ENCODE measurements around the gene CNST. TPM values are rescaled to one million over a fixed set of nuclear protein-coding genes. Genes with fewer than 3 reads are reported as not detected.

The CNST gene
- total and polyA plus RNA-seq, 2 of the 13 experiments (the other 11 are each of a cell fraction or from before 2014, with no cell fraction given): 6.3 to 12.4 TPM

DNA sequence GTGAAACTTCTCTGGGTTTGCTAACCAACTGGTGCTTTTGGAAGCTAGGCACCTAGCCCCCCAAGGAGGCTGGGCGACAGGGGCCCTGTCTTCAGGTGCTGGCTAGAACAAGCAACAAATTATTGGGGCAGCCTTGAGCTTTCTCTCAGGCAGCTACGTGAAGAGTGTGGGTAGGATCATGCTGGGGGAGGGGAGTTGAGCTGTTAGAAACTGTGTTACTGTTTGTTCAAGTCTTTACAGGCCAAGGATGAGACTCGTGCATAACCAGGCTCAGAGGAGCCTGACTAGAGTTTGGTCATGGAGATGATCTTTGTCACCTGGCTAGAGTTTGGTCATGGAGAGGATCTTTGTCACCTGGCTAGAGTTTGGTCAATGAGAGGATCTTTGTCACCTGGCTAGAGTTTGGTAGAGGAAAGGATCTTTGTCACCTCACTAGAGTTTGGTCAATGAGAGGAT, 145.3 kb downstream of the CNST start (continued):
- TF ChIP-seq SMAD1 (CRISPR knock-in tag; IDR thresholded peaks at IDR 0.05; ENCODE audit: borderline replicate concordance, low read depth) (no peak), ISX (CRISPR knock-in tag; conservative IDR thresholded peaks at IDR 0.05) (no peak), ZBTB7A (CRISPR knock-in tag; IDR thresholded peaks at IDR 0.05) (no peak), ARNTL (CRISPR knock-in tag; IDR thresholded peaks at IDR 0.05) (0 out of 2 replicates have a peak, but pooled peaks have one; percentile 33), ZNF343 (CRISPR knock-in tag; IDR thresholded peaks at IDR 0.05) (no peak), STAT5B (CRISPR knock-in tag; IDR thresholded peaks at IDR 0.05) (no peak), NAIF1 (CRISPR knock-in tag; IDR thresholded peaks at IDR 0.05; ENCODE audit: borderline replicate concordance) (no peak), ZNF768 (CRISPR knock-in tag; IDR thresholded peaks at IDR 0.05) (no peak), HNRNPUL1 (IDR thresholded peaks at IDR 0.05; ENCODE audit: low read depth, low read length) (no peak), ZNF883 (CRISPR knock-in tag; IDR thresholded peaks at IDR 0.05; ENCODE audit: not compliant biosample characterization) (no peak), MIXL1 (CRISPR knock-in tag; IDR thresholded peaks at IDR 0.05) (peak; percentile 40; the same call in 1 of the 2 replicates)
- TF ChIP-seq, protein P1, sequence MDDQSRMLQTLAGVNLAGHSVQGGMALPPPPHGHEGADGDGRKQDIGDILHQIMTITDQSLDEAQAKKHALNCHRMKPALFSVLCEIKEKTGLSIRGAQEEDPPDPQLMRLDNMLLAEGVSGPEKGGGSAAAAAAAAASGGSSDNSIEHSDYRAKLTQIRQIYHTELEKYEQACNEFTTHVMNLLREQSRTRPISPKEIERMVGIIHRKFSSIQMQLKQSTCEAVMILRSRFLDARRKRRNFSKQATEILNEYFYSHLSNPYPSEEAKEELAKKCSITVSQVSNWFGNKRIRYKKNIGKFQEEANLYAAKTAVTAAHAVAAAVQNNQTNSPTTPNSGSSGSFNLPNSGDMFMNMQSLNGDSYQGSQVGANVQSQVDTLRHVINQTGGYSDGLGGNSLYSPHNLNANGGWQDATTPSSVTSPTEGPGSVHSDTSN (CRISPR knock-in tag; IDR thresholded peaks at IDR 0.05; ENCODE audit: borderline replicate concordance): no peak
- TF ChIP-seq, protein P2, sequence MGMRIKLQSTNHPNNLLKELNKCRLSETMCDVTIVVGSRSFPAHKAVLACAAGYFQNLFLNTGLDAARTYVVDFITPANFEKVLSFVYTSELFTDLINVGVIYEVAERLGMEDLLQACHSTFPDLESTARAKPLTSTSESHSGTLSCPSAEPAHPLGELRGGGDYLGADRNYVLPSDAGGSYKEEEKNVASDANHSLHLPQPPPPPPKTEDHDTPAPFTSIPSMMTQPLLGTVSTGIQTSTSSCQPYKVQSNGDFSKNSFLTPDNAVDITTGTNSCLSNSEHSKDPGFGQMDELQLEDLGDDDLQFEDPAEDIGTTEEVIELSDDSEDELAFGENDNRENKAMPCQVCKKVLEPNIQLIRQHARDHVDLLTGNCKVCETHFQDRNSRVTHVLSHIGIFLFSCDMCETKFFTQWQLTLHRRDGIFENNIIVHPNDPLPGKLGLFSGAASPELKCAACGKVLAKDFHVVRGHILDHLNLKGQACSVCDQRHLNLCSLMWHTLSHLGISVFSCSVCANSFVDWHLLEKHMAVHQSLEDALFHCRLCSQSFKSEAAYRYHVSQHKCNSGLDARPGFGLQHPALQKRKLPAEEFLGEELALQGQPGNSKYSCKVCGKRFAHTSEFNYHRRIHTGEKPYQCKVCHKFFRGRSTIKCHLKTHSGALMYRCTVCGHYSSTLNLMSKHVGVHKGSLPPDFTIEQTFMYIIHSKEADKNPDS (CRISPR knock-in tag; IDR thresholded peaks at IDR 0.05): no peak
- TF ChIP-seq, protein P3, sequence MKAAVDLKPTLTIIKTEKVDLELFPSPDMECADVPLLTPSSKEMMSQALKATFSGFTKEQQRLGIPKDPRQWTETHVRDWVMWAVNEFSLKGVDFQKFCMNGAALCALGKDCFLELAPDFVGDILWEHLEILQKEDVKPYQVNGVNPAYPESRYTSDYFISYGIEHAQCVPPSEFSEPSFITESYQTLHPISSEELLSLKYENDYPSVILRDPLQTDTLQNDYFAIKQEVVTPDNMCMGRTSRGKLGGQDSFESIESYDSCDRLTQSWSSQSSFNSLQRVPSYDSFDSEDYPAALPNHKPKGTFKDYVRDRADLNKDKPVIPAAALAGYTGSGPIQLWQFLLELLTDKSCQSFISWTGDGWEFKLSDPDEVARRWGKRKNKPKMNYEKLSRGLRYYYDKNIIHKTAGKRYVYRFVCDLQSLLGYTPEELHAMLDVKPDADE (CRISPR knock-in tag; IDR thresholded peaks at IDR 0.05): no peak
- TF ChIP-seq, protein P4, sequence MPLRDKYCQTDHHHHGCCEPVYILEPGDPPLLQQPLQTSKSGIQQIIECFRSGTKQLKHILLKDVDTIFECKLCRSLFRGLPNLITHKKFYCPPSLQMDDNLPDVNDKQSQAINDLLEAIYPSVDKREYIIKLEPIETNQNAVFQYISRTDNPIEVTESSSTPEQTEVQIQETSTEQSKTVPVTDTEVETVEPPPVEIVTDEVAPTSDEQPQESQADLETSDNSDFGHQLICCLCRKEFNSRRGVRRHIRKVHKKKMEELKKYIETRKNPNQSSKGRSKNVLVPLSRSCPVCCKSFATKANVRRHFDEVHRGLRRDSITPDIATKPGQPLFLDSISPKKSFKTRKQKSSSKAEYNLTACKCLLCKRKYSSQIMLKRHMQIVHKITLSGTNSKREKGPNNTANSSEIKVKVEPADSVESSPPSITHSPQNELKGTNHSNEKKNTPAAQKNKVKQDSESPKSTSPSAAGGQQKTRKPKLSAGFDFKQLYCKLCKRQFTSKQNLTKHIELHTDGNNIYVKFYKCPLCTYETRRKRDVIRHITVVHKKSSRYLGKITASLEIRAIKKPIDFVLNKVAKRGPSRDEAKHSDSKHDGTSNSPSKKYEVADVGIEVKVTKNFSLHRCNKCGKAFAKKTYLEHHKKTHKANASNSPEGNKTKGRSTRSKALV (CRISPR knock-in tag; IDR thresholded peaks at IDR 0.05): no peak
- TF ChIP-seq, protein P5, sequence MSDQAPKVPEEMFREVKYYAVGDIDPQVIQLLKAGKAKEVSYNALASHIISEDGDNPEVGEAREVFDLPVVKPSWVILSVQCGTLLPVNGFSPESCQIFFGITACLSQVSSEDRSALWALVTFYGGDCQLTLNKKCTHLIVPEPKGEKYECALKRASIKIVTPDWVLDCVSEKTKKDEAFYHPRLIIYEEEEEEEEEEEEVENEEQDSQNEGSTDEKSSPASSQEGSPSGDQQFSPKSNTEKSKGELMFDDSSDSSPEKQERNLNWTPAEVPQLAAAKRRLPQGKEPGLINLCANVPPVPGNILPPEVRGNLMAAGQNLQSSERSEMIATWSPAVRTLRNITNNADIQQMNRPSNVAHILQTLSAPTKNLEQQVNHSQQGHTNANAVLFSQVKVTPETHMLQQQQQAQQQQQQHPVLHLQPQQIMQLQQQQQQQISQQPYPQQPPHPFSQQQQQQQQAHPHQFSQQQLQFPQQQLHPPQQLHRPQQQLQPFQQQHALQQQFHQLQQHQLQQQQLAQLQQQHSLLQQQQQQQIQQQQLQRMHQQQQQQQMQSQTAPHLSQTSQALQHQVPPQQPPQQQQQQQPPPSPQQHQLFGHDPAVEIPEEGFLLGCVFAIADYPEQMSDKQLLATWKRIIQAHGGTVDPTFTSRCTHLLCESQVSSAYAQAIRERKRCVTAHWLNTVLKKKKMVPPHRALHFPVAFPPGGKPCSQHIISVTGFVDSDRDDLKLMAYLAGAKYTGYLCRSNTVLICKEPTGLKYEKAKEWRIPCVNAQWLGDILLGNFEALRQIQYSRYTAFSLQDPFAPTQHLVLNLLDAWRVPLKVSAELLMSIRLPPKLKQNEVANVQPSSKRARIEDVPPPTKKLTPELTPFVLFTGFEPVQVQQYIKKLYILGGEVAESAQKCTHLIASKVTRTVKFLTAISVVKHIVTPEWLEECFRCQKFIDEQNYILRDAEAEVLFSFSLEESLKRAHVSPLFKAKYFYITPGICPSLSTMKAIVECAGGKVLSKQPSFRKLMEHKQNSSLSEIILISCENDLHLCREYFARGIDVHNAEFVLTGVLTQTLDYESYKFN (CRISPR knock-in tag; conservative IDR thresholded peaks at IDR 0.05): peak; percentile 72
- TF ChIP-seq, protein P6, sequence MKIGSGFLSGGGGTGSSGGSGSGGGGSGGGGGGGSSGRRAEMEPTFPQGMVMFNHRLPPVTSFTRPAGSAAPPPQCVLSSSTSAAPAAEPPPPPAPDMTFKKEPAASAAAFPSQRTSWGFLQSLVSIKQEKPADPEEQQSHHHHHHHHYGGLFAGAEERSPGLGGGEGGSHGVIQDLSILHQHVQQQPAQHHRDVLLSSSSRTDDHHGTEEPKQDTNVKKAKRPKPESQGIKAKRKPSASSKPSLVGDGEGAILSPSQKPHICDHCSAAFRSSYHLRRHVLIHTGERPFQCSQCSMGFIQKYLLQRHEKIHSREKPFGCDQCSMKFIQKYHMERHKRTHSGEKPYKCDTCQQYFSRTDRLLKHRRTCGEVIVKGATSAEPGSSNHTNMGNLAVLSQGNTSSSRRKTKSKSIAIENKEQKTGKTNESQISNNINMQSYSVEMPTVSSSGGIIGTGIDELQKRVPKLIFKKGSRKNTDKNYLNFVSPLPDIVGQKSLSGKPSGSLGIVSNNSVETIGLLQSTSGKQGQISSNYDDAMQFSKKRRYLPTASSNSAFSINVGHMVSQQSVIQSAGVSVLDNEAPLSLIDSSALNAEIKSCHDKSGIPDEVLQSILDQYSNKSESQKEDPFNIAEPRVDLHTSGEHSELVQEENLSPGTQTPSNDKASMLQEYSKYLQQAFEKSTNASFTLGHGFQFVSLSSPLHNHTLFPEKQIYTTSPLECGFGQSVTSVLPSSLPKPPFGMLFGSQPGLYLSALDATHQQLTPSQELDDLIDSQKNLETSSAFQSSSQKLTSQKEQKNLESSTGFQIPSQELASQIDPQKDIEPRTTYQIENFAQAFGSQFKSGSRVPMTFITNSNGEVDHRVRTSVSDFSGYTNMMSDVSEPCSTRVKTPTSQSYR (CRISPR knock-in tag; IDR thresholded peaks at IDR 0.05; ENCODE audit: borderline replicate concordance): peak; percentile 78; the same call in 1 of the 2 replicates

All from HepG2 (cell line).